ENCODE results near the gene NHLH2. TPM values are rescaled to one million over a fixed set of nuclear protein-coding genes. Genes with fewer than 3 reads are reported as not detected.

Gene NHLH2
- total RNA-seq, 1 experiment from 2014 or later: not detected

DNA sequence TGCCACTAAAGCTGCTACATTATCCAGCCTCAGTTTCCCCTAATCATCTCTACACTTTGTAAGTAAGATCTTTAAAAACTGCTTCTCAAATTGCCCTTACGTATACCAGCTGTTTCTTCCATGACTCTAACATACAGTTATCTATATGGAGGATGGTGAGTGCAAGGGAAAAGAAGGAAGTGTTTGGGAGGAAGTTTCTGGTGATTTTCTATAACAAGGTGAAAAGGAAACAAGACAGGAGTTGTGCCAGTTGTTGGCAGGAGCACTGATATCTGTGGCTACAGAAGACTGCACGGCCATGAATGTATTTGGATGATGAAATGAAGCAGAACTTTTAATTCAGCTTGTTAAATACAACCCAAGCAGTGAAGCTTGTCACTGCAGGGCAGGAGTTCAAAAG lies 32.3 kb upstream of the NHLH2 start:
- Histone ChIP-seq H4K20me1 (ENCODE audit: insufficient read depth) (no peaks in the 10 kb centered on the region), H3K4me3 (replicated peaks in 1 of 2; ENCODE audit: low read depth in 1 of 2, low read length in 2 of 2) (no peak overlapping the region), H3K9ac (ENCODE audit: low read length) (no peak overlapping the region), H3K9me2 (ENCODE audit: insufficient read depth) (no peaks in the 10 kb centered on the region), H3K4me1 (ENCODE audit: control insufficient read depth in 1 of 2, insufficient read depth in 2 of 2, low read length in 2 of 2) (no peaks in the 10 kb centered on the region), H2AFZ (ENCODE audit: low read depth, low read length, poor library complexity, severe bottlenecking) (no peak overlapping the region), H3K27me3 (ENCODE audit: insufficient read depth, low read length) (peaks cover 3% of the 10 kb centered on the region; the same call in 1 of the 2 replicates), H3K27ac (ENCODE audit: low read depth, low read length) (no peak overlapping the region), H3K79me2 (ENCODE audit: insufficient read depth, low read length) (no peaks in the 10 kb centered on the region), H3K36me3 (ENCODE audit: control insufficient read depth in 1 of 2, insufficient read depth in 2 of 2, low read length in 2 of 2) (no peaks in the 10 kb centered on the region), H3K4me2 (ENCODE audit: low read length) (no peak overlapping the region), H3K9me3 (ENCODE audit: control insufficient read depth in 1 of 2, insufficient read depth in 1 of 2, low read depth in 1 of 2, low read length in 2 of 2) (no peaks in the 10 kb centered on the region)
- no peak for ATAC-seq
- DNase-seq (ENCODE audit: low read depth, low spot score): no peak
- BruUV-seq (replicated peaks): no TSS peak
- ChIA-PET POLR2A (no interaction called here), RAD21 (ENCODE audit: low non-redundant PET in 1 of 2, low total read pairs in 2 of 2, uncharacterized antibody in 2 of 2, unreplicated experiment in 2 of 2) (no interaction called here), CTCF (no interaction called here)
- TF ChIP-seq, protein P1, sequence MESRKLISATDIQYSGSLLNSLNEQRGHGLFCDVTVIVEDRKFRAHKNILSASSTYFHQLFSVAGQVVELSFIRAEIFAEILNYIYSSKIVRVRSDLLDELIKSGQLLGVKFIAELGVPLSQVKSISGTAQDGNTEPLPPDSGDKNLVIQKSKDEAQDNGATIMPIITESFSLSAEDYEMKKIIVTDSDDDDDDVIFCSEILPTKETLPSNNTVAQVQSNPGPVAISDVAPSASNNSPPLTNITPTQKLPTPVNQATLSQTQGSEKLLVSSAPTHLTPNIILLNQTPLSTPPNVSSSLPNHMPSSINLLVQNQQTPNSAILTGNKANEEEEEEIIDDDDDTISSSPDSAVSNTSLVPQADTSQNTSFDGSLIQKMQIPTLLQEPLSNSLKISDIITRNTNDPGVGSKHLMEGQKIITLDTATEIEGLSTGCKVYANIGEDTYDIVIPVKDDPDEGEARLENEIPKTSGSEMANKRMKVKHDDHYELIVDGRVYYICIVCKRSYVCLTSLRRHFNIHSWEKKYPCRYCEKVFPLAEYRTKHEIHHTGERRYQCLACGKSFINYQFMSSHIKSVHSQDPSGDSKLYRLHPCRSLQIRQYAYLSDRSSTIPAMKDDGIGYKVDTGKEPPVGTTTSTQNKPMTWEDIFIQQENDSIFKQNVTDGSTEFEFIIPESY (IDR thresholded peaks at IDR 0.05; ENCODE audit: extremely low read depth, insufficient replicate concordance, low read length): no peak
- no peak for TF ChIP-seq ELF1 (IDR thresholded peaks at IDR 0.05; ENCODE audit: borderline replicate concordance, low read depth)
- no peak for TF ChIP-seq SRF (IDR thresholded peaks at IDR 0.05; ENCODE audit: low read depth)
- TF ChIP-seq TCF7L2 (IDR thresholded peaks at IDR 0.05; ENCODE audit: borderline replicate concordance, extremely low read depth, insufficient read depth, insufficient read length): no peak
- TF ChIP-seq FOSL1 (IDR thresholded peaks at IDR 0.05; ENCODE audit: low read depth): no peak
- no peak for TF ChIP-seq YY1 (IDR thresholded peaks at IDR 0.05; ENCODE audit: extremely low read depth, insufficient replicate concordance, low read depth, low read length)
- TF ChIP-seq ZFX (IDR thresholded peaks at IDR 0.05): no peak
- TF ChIP-seq JUND (IDR thresholded peaks at IDR 0.05): no peak
- no peak for TF ChIP-seq CEBPB (IDR thresholded peaks at IDR 0.05; ENCODE audit: low read depth)
- TF ChIP-seq, protein P2, sequence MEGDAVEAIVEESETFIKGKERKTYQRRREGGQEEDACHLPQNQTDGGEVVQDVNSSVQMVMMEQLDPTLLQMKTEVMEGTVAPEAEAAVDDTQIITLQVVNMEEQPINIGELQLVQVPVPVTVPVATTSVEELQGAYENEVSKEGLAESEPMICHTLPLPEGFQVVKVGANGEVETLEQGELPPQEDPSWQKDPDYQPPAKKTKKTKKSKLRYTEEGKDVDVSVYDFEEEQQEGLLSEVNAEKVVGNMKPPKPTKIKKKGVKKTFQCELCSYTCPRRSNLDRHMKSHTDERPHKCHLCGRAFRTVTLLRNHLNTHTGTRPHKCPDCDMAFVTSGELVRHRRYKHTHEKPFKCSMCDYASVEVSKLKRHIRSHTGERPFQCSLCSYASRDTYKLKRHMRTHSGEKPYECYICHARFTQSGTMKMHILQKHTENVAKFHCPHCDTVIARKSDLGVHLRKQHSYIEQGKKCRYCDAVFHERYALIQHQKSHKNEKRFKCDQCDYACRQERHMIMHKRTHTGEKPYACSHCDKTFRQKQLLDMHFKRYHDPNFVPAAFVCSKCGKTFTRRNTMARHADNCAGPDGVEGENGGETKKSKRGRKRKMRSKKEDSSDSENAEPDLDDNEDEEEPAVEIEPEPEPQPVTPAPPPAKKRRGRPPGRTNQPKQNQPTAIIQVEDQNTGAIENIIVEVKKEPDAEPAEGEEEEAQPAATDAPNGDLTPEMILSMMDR (IDR thresholded peaks at IDR 0.05 in 2 of 3, conservative IDR thresholded peaks at IDR 0.05 in 1 of 3; ENCODE audit: borderline replicate concordance in 1 of 3, insufficient read depth in 1 of 3, low read depth in 2 of 3, low read length in 2 of 3): no peak
- no peak for TF ChIP-seq EZH2 (IDR thresholded peaks at IDR 0.05)
- no peak for TF ChIP-seq ZNF274 (IDR thresholded peaks at IDR 0.05; ENCODE audit: low read depth, low read length)
- no peak for TF ChIP-seq POLR2AphosphoS5 (IDR thresholded peaks at IDR 0.05; ENCODE audit: low read depth, low read length)
- TF ChIP-seq, protein P3, sequence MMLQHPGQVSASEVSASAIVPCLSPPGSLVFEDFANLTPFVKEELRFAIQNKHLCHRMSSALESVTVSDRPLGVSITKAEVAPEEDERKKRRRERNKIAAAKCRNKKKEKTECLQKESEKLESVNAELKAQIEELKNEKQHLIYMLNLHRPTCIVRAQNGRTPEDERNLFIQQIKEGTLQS (IDR thresholded peaks at IDR 0.05): no peak
- no peak for TF ChIP-seq RAD21 (IDR thresholded peaks at IDR 0.05; ENCODE audit: low read depth)
- TF ChIP-seq SP1 (IDR thresholded peaks at IDR 0.05; ENCODE audit: low read depth): no peak
- TF ChIP-seq, protein P4, sequence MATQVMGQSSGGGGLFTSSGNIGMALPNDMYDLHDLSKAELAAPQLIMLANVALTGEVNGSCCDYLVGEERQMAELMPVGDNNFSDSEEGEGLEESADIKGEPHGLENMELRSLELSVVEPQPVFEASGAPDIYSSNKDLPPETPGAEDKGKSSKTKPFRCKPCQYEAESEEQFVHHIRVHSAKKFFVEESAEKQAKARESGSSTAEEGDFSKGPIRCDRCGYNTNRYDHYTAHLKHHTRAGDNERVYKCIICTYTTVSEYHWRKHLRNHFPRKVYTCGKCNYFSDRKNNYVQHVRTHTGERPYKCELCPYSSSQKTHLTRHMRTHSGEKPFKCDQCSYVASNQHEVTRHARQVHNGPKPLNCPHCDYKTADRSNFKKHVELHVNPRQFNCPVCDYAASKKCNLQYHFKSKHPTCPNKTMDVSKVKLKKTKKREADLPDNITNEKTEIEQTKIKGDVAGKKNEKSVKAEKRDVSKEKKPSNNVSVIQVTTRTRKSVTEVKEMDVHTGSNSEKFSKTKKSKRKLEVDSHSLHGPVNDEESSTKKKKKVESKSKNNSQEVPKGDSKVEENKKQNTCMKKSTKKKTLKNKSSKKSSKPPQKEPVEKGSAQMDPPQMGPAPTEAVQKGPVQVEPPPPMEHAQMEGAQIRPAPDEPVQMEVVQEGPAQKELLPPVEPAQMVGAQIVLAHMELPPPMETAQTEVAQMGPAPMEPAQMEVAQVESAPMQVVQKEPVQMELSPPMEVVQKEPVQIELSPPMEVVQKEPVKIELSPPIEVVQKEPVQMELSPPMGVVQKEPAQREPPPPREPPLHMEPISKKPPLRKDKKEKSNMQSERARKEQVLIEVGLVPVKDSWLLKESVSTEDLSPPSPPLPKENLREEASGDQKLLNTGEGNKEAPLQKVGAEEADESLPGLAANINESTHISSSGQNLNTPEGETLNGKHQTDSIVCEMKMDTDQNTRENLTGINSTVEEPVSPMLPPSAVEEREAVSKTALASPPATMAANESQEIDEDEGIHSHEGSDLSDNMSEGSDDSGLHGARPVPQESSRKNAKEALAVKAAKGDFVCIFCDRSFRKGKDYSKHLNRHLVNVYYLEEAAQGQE (IDR thresholded peaks at IDR 0.05; ENCODE audit: low read depth): no peak
- TF ChIP-seq EGR1 (IDR thresholded peaks at IDR 0.05; ENCODE audit: low read depth): no peak
- TF ChIP-seq CBX3 (IDR thresholded peaks at IDR 0.05; ENCODE audit: low read depth): no peak
- no peak for TF ChIP-seq EZH2phosphoT487 (IDR thresholded peaks at IDR 0.05; ENCODE audit: borderline replicate concordance)
- intact Hi-C loops (cut with micrococcal nuclease): no loop called here

All from HCT116 (cell line).